ENCODE measurements around the gene CCDC174.

Gene CCDC174

GRCh38 chr3:14625443-14625842, 26.1 kb upstream of the CCDC174 start:
- FAIRE-seq (no peak), DNase-seq (ENCODE audit: insufficient read length, low spot score) (no peak)
- no peak for TF ChIP-seq CTCF (IDR thresholded peaks at IDR 0.05; ENCODE audit: insufficient read depth, missing control alignments)

- FAIRE-seq, result no peak
- no peak for TF ChIP-seq CTCF (IDR thresholded peaks at IDR 0.05; ENCODE audit: insufficient read depth, missing control alignments)
- DNase-seq (ENCODE audit: insufficient read length, low spot score), result no peak
These were observed 23.7 kb upstream of the CCDC174 start for GRCh38 chr3:14627815-14628214.

DNA sequence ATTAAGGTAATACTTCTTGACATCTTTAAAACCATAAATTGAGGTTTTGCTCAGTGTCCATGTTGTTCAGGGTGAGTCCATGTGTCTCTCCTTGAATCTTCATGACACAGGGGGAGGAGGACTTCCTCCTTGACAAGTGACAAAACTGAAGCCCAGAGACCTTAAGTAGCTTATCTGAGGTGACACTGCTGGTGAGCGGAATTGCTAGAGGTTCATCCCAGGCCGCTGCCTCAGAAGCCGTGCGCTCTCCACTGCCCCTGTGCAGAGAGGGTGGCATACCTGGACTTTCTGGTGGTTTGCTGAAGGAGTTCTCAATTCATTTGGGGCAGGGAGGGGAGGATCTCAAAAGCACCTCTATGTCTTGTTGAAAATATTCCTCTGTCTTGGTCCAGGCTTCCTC, 23.2 kb upstream of the CCDC174 start:
- no peak for FAIRE-seq
- no peak for DNase-seq (ENCODE audit: insufficient read length, low spot score)

GRCh38 chr3:14630404-14631100, 21.0 kb upstream of the CCDC174 start:
- TF ChIP-seq CTCF (IDR thresholded peaks at IDR 0.05; ENCODE audit: insufficient read depth, missing control alignments), result no peak
- DNase-seq (ENCODE audit: insufficient read length, low spot score) (no peak), FAIRE-seq (no peak)

More for the DNA sequence above, 23.2 kb upstream of the CCDC174 start:
- TF ChIP-seq CTCF (IDR thresholded peaks at IDR 0.05; ENCODE audit: insufficient read depth, missing control alignments), result no peak

DNA sequence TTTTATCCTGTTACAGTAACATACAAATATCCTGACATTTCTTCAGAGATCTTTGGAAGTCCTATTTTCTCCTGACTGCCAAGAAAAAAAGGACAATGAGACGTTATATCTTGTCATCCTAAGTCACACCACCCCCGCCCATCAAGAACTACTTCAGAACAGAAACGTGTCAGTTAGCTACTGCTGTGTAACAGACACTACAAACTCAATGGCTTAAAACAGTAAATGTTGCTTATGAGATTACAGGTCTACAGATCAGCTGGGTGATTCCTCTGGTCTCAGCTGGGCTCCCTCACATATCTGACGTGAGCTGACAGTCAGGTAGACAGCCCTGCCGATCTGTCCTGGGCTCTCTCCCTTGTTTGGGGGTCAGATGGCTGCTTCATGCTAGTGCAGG, 20.5 kb upstream of the CCDC174 start:
- DNase-seq (ENCODE audit: insufficient read length, low spot score) (no peak), FAIRE-seq (no peak)
- TF ChIP-seq CTCF (IDR thresholded peaks at IDR 0.05; ENCODE audit: insufficient read depth, missing control alignments), result no peak

DNA sequence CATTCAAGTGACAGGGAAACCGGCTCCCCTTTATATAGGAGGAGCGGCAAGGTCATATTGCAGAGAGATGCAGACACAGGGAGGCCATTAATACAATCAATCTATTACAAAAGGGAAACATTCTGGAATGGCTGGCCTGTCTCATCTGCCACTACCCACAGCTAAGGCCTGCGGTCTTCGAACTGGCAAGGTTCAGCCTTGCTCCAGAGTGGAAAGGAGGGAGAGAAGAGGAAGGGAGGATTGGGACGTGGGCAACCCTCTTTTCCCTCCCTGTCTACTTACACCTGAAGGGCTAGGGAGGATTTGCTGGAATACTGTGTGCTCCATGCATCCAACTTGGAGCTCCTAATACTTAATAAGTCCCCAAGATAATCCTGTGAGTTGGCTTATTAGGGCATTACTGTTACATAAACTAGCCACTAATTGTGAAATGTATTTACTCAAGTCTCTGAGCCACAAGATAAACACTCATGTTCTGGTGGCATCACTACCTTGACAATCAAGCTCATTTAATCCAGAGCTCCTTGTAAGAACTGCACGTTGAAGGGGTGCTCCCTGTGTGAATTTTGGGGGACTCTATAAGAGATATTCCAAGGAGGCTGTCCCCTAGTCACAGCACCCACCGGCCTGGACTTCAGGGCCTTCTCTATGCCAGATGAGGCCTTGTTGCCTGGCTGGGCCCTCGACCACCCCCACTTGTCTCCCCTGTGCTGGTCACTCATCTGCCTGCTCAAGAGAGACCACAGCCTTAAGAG, 19.7 kb upstream of the CCDC174 start:
- DNase-seq (ENCODE audit: insufficient read length, low spot score) (peak; percentile 63), FAIRE-seq (peak; percentile 60)
- no peak for TF ChIP-seq CTCF (IDR thresholded peaks at IDR 0.05; ENCODE audit: insufficient read depth, missing control alignments)

DNA sequence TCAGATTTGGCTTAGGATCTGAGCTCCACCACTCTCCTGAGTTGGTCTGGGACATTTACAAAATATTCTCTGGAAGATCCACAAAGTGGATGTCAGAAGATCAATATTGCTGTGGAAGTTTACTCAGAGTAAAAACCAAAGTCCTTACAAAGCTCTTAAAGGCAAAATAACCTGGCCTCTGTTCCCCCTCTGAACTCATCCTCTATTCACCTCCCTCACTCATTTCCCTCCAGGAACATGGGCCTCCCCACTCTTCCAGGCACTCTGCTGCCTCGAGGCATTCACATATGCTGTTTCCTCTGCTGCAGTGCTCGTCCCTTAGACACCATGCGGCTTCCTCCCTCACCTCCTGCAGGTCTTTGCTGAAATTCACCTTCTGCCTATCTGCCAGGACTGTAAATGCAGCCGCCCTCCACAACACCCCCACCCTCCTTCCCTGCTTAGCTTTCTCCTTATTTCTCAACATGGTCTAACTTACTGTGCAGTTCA, 19.1 kb upstream of the CCDC174 start:
- no peak for TF ChIP-seq CTCF (IDR thresholded peaks at IDR 0.05; ENCODE audit: insufficient read depth, missing control alignments)
- no peak for DNase-seq (ENCODE audit: insufficient read length, low spot score)
- no peak for FAIRE-seq
